ENCODE measurements around the gene NAA50. TPM values are rescaled to one million over a fixed set of nuclear protein-coding genes. Genes with fewer than 3 reads are reported as not detected.

The NAA50 gene
- total RNA-seq = 65.2 TPM

DNA sequence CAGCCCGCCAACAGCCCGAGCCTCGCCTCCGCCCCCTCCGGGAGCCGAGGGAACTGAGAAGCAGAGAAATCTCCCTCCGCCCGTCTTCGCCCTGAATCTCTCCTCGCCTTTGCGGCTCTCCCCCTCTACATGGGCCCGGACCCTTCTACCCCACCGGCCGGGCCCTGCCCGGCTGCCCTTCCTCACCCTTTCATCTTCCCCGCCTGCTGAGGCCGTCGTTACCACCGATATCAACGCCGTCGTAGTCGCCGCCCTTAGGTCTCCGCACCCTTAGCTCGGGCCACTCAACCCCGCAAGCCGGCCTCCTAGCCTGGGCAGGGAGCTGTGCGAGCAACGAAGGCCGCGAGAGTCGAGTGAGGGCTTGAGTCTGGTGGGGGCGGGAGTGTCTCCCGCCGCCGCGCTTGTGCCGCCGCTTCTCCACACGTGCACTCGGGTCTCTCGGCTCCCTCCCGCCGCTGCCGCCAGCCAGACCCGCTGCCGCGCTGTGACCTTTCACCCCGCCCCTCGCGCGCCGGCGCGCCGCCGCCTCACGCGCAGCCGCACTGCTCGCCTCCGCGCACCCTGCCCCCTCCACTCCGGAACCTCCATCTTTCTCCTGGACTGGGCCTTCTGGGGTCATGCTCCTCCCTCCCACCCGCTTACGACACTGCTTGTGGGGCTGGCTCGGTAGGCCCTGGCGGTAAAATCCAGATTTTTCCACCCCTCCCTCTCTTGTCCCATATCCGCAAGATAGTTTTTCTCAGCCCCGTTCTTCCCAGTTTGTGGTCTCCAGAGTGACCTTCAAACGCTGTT, at the start of gene NAA50:
Gene NAA50, minus strand, starts transcription at position 494 of the 792 bp plus-strand sequence. Its CDS starts 300 bp downstream, at position 194.
- peak within 1 kb of the TSS; percentile 100 for H3K27ac ChIP-seq (ENCODE audit: low read depth, low read length)
- H3K36me3 ChIP-seq (ENCODE audit: control insufficient read depth in 3 of 3, insufficient read depth in 3 of 3, low read length in 3 of 3) = no peaks in the 10 kb centered on the region
- peaks cover 26 to 45% (median 43%) of the 10 kb centered on the region in 3 donors for H3K4me1 ChIP-seq (ENCODE audit: control insufficient read depth in 3 of 3, insufficient read depth in 3 of 3, low read length in 3 of 3)
- peak within 1 kb of the TSS; percentile 99 to 100 (median 100) for H3K4me3 ChIP-seq (ENCODE audit: low read length in 3 of 3)
- H3K27me3 ChIP-seq (ENCODE audit: control insufficient read depth in 3 of 3, insufficient read depth in 3 of 3, low read length in 3 of 3) = no peaks in the 10 kb centered on the region
- H3K9ac ChIP-seq (ENCODE audit: low read depth in 1 of 3, low read length in 3 of 3) = peak within 1 kb of the TSS; percentile 99
- no peaks in the 10 kb centered on the region for H3K9me3 ChIP-seq (ENCODE audit: control insufficient read depth in 3 of 3, low read length in 3 of 3)

DNA sequence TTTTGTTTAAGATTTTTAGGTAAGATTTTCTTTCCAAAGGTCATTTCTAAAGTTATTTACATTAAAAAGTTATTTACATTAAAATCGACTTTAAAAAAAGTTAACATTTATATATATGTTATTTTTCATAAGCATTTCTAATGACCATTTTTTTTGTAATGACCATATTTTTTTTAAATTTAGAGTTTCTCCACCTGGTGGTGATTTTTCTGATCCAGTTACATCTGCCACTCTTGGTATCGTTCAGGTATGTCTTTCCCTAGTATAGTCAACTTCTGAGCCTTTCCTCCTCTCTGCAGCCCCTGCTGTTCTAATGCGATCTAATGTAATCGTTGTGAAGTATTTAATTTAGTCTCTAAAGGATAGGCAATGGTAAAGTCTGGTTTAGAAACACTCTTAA, 49.6 kb upstream of the NAA50 start:
- Histone ChIP-seq H3K27ac (ENCODE audit: low read depth, low read length) (no peak overlapping the region), H3K9me3 (ENCODE audit: control insufficient read depth in 3 of 3, low read length in 3 of 3) (no peaks in the 10 kb centered on the region), H3K4me1 (ENCODE audit: control insufficient read depth in 3 of 3, insufficient read depth in 3 of 3, low read length in 3 of 3) (no peaks in the 10 kb centered on the region), H3K9ac (ENCODE audit: low read depth in 1 of 3, low read length in 3 of 3) (no peak overlapping the region), H3K4me3 (ENCODE audit: low read length in 3 of 3) (no peak overlapping the region), H3K36me3 (ENCODE audit: control insufficient read depth in 3 of 3, insufficient read depth in 3 of 3, low read length in 3 of 3) (peaks cover 18 to 55% (median 43%) of the 10 kb centered on the region in 3 donors), H3K27me3 (ENCODE audit: control insufficient read depth in 3 of 3, insufficient read depth in 3 of 3, low read length in 3 of 3) (no peaks in the 10 kb centered on the region)

DNA sequence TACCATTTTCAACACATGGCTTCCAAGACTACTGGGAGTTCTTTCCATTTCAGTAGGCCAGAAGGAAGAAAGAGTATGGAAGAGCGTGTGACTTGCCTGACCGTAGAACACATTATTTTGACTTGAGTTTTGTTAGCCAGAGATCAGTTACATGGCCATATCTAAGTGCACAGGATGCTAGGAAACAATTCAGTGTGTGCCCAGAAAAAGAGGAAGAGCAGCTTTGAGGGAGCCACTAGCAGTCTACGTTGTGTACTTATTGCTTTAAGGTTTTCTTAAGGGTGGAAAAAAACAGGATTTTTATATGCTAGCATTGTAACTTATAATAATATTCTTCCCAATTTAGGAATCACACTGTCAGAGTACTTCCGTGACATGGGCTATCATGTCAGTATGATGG, 48.5 kb upstream of the NAA50 start:
- Histone ChIP-seq H3K36me3 (ENCODE audit: control insufficient read depth in 3 of 3, insufficient read depth in 3 of 3, low read length in 3 of 3) (peaks cover 22 to 52% (median 40%) of the 10 kb centered on the region in 3 donors), H3K4me1 (ENCODE audit: control insufficient read depth in 3 of 3, insufficient read depth in 3 of 3, low read length in 3 of 3) (no peaks in the 10 kb centered on the region), H3K27ac (ENCODE audit: low read depth, low read length) (no peak overlapping the region), H3K27me3 (ENCODE audit: control insufficient read depth in 3 of 3, insufficient read depth in 3 of 3, low read length in 3 of 3) (no peaks in the 10 kb centered on the region), H3K9me3 (ENCODE audit: control insufficient read depth in 3 of 3, low read length in 3 of 3) (no peaks in the 10 kb centered on the region), H3K4me3 (ENCODE audit: low read length in 3 of 3) (no peak overlapping the region), H3K9ac (ENCODE audit: low read depth in 1 of 3, low read length in 3 of 3) (no peak overlapping the region)

DNA sequence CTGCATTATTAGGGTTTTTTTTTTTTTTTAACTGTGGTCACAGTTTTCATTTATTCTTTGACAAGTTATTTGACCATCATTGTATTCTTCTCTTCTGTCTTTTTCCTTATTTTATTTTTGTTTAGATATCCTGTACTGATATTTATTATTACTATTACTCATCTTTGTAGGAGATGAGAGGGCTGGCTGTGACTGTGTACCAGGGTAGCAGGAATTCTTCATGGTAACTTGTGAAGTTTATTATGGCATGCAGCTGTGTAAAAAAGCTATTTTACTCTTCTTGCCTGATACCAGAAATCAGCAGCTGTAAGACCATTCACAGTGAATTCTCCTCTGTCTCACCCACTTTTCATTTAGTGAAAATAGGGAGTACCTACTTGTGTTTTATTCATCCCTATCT, 45.3 kb upstream of the NAA50 start:
- no peaks in the 10 kb centered on the region for H3K27me3 ChIP-seq (ENCODE audit: control insufficient read depth in 3 of 3, insufficient read depth in 3 of 3, low read length in 3 of 3)
- H3K4me3 ChIP-seq (ENCODE audit: low read length in 3 of 3) = no peak overlapping the region
- no peaks in the 10 kb centered on the region for H3K9me3 ChIP-seq (ENCODE audit: control insufficient read depth in 3 of 3, low read length in 3 of 3)
- peaks cover 15 to 52% (median 33%) of the 10 kb centered on the region in 3 donors for H3K36me3 ChIP-seq (ENCODE audit: control insufficient read depth in 3 of 3, insufficient read depth in 3 of 3, low read length in 3 of 3)
- H3K4me1 ChIP-seq (ENCODE audit: control insufficient read depth in 3 of 3, insufficient read depth in 3 of 3, low read length in 3 of 3) = no peaks in the 10 kb centered on the region
- H3K27ac ChIP-seq (ENCODE audit: low read depth, low read length) = no peak overlapping the region
- H3K9ac ChIP-seq (ENCODE audit: low read depth in 1 of 3, low read length in 3 of 3) = no peak overlapping the region

DNA sequence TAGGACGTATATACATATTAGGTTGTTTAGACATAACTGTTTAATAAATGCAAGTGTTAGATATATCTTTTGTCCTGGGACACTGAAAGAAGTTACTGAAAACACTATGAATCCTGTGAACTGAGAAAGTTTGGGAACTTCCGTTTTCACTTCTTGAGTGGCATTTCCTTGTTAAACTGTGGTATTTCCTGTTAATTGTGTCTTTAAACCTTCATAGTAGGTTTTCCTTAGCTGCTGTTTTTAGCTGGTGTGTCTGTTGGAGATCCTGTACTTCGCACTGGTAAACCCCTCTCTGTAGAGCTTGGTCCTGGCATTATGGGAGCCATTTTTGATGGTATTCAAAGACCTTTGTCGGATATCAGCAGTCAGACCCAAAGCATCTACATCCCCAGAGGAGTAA, 37.9 kb upstream of the NAA50 start:
- peak overlapping the region; percentile 48 for H3K27ac ChIP-seq (ENCODE audit: low read depth, low read length)
- no peak overlapping the region for H3K9ac ChIP-seq (ENCODE audit: low read depth in 1 of 3, low read length in 3 of 3)
- H3K4me3 ChIP-seq (ENCODE audit: low read length in 3 of 3) = no peak overlapping the region
- H3K36me3 ChIP-seq (ENCODE audit: control insufficient read depth in 3 of 3, insufficient read depth in 3 of 3, low read length in 3 of 3) = peaks cover 0 to 15% (median 13%) of the 10 kb centered on the region in 3 donors
- H3K9me3 ChIP-seq (ENCODE audit: control insufficient read depth in 3 of 3, low read length in 3 of 3) = no peaks in the 10 kb centered on the region
- no peaks in the 10 kb centered on the region for H3K27me3 ChIP-seq (ENCODE audit: control insufficient read depth in 3 of 3, insufficient read depth in 3 of 3, low read length in 3 of 3)
- H3K4me1 ChIP-seq (ENCODE audit: control insufficient read depth in 3 of 3, insufficient read depth in 3 of 3, low read length in 3 of 3) = peaks cover 0 to 7% (median 6%) of the 10 kb centered on the region in 3 donors

DNA sequence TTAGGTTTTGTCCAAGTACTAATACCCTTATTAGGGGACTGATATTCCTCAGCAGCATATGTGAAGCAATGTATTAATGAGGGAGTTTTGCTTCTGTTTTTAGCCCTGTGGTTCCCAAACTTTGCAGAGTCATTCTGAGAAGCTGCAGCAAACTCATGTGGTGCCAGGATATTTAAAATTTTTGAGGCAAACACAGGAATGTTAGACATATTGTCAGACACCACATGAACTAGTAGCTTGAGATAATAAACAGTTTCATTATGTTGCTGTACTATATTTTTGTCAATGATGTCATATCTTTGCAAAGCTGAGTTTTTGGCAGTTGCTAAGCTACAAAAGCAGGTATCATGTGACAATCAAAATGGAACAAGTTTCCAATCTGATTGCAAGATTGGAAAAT, 37.4 kb upstream of the NAA50 start:
- Histone ChIP-seq H3K36me3 (ENCODE audit: control insufficient read depth in 3 of 3, insufficient read depth in 3 of 3, low read length in 3 of 3) (peaks cover 0 to 13% (median 12%) of the 10 kb centered on the region in 3 donors), H3K9ac (ENCODE audit: low read depth in 1 of 3, low read length in 3 of 3) (peak overlapping the region in 1 of 3 donors; percentile 11), H3K4me1 (ENCODE audit: control insufficient read depth in 3 of 3, insufficient read depth in 3 of 3, low read length in 3 of 3) (peaks cover 0 to 7% (median 6%) of the 10 kb centered on the region in 3 donors), H3K9me3 (ENCODE audit: control insufficient read depth in 3 of 3, low read length in 3 of 3) (no peaks in the 10 kb centered on the region), H3K27ac (ENCODE audit: low read depth, low read length) (peak overlapping the region; percentile 48), H3K27me3 (ENCODE audit: control insufficient read depth in 3 of 3, insufficient read depth in 3 of 3, low read length in 3 of 3) (no peaks in the 10 kb centered on the region), H3K4me3 (ENCODE audit: low read length in 3 of 3) (no peak overlapping the region)

DNA sequence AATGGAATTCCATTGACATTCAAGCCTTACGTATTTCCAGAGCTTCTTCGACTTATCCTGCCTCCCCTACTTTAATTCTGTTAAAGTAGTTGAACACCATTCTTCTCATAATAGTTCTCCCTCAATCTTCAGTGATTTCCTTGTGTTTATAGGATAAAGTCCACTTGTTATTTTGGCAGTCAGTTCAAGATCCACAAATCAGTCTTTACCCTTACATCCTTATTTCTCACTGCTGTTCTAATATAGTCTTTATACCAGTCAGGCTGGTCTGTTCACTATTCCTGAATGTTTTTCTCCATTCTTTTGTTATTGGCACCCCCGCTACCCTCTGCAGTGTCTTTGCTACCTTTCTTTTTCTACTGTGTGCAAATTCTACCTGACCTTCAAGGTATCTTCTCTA, 30.5 kb upstream of the NAA50 start:
- Histone ChIP-seq H3K9me3 (ENCODE audit: control insufficient read depth in 3 of 3, low read length in 3 of 3) (no peaks in the 10 kb centered on the region), H3K4me1 (ENCODE audit: control insufficient read depth in 3 of 3, insufficient read depth in 3 of 3, low read length in 3 of 3) (no peaks in the 10 kb centered on the region)

DNA sequence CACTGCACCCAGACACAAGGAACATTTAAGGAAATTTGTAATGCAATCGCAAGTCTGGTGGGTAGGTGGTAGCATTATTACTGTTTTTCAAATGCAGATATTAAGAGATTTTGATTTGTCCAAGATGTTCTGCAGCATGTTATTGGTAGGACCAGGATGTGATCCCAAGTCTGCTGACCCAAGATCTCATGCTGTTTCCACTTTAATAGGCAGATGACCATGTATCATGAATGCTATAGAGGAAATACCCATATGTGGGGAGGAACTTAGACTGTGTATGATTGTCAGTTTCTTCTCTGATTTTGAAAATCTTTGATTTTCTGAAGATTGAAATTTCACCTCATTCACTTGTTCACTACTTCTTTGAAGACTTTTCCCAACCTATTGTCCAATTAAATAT, 29.5 kb upstream of the NAA50 start:
- Histone ChIP-seq H3K9ac (ENCODE audit: low read depth in 1 of 3, low read length in 3 of 3) (no peak overlapping the region), H3K9me3 (ENCODE audit: control insufficient read depth in 3 of 3, low read length in 3 of 3) (no peaks in the 10 kb centered on the region)

More for the DNA sequence above, 30.5 kb upstream of the NAA50 start:
- Histone ChIP-seq H3K27ac (ENCODE audit: low read depth, low read length) (no peak overlapping the region), H3K36me3 (ENCODE audit: control insufficient read depth in 3 of 3, insufficient read depth in 3 of 3, low read length in 3 of 3) (peaks cover 0 to 2% (median 0%) of the 10 kb centered on the region in 3 donors), H3K27me3 (ENCODE audit: control insufficient read depth in 3 of 3, insufficient read depth in 3 of 3, low read length in 3 of 3) (no peaks in the 10 kb centered on the region), H3K9ac (ENCODE audit: low read depth in 1 of 3, low read length in 3 of 3) (no peak overlapping the region), H3K4me3 (ENCODE audit: low read length in 3 of 3) (no peak overlapping the region)

DNA sequence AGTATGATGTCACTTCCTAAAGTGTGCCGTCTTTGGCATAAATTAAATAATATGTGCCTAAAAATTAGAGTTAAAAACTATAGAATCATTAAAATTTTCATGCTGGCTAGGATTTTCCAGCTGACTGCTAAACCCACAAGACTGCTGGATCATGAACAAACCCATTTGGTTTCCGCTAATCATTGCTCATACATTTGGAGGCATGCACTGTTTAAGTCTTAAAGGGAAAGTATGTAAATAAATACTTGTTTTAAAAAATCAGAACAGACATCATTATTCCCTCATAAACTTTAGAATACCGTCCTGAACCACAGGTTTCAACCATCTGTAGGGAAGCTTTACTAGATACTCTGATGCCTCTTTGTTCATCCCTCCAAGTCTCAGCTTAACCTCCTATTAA, 27.3 kb upstream of the NAA50 start:
- no peak overlapping the region for H3K27ac ChIP-seq (ENCODE audit: low read depth, low read length)

More for the DNA sequence above, 29.5 kb upstream of the NAA50 start:
- Histone ChIP-seq H3K4me1 (ENCODE audit: control insufficient read depth in 3 of 3, insufficient read depth in 3 of 3, low read length in 3 of 3) (no peaks in the 10 kb centered on the region), H3K4me3 (ENCODE audit: low read length in 3 of 3) (no peak overlapping the region), H3K27ac (ENCODE audit: low read depth, low read length) (no peak overlapping the region), H3K27me3 (ENCODE audit: control insufficient read depth in 3 of 3, insufficient read depth in 3 of 3, low read length in 3 of 3) (no peaks in the 10 kb centered on the region), H3K36me3 (ENCODE audit: control insufficient read depth in 3 of 3, insufficient read depth in 3 of 3, low read length in 3 of 3) (peaks cover 0 to 2% (median 0%) of the 10 kb centered on the region in 3 donors)

DNA sequence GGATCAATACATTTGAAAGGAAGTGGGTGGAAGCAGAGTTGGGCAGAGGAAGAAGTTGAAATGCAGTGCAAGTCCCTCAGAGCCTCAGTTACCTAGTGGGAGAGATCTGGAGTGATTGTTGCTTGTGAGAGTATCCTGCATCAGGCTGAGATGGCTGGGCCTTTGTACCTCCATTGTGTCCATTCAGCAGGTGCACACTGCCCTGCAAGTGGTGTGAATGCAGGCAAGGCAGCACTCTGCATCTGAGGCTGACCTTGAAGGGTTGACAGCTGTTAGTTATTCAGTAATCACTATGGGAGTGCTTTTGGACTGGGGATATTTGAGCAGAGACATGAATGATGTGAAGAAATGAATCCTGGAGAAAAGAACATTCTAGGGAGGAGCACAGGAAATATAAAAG, 25.9 kb upstream of the NAA50 start:
- no peaks in the 10 kb centered on the region for H3K27me3 ChIP-seq (ENCODE audit: control insufficient read depth in 3 of 3, insufficient read depth in 3 of 3, low read length in 3 of 3)
- H3K9me3 ChIP-seq (ENCODE audit: control insufficient read depth in 3 of 3, low read length in 3 of 3) = no peaks in the 10 kb centered on the region
- H3K9ac ChIP-seq (ENCODE audit: low read depth in 1 of 3, low read length in 3 of 3) = peak overlapping the region in 1 of 3 donors; percentile 8
- H3K27ac ChIP-seq (ENCODE audit: low read depth, low read length) = no peak overlapping the region
- H3K36me3 ChIP-seq (ENCODE audit: control insufficient read depth in 3 of 3, insufficient read depth in 3 of 3, low read length in 3 of 3) = peaks cover 0 to 2% (median 0%) of the 10 kb centered on the region in 3 donors
- no peak overlapping the region for H3K4me3 ChIP-seq (ENCODE audit: low read length in 3 of 3)
- H3K4me1 ChIP-seq (ENCODE audit: control insufficient read depth in 3 of 3, insufficient read depth in 3 of 3, low read length in 3 of 3) = peaks cover 0 to 3% (median 0%) of the 10 kb centered on the region in 3 donors

More for the DNA sequence above, 27.3 kb upstream of the NAA50 start:
- Histone ChIP-seq H3K4me3 (ENCODE audit: low read length in 3 of 3) (no peak overlapping the region), H3K4me1 (ENCODE audit: control insufficient read depth in 3 of 3, insufficient read depth in 3 of 3, low read length in 3 of 3) (no peaks in the 10 kb centered on the region), H3K9ac (ENCODE audit: low read depth in 1 of 3, low read length in 3 of 3) (no peak overlapping the region), H3K27me3 (ENCODE audit: control insufficient read depth in 3 of 3, insufficient read depth in 3 of 3, low read length in 3 of 3) (no peaks in the 10 kb centered on the region), H3K36me3 (ENCODE audit: control insufficient read depth in 3 of 3, insufficient read depth in 3 of 3, low read length in 3 of 3) (peaks cover 0 to 2% (median 0%) of the 10 kb centered on the region in 3 donors), H3K9me3 (ENCODE audit: control insufficient read depth in 3 of 3, low read length in 3 of 3) (no peaks in the 10 kb centered on the region)
